ENCODE results near the gene TLNRD1. TPM values are rescaled to one million over a fixed set of nuclear protein-coding genes. Genes with fewer than 3 reads are reported as not detected.

Gene TLNRD1
- total RNA-seq, 2 donors from 2014 or later = 19.3 to 25.4 TPM

GRCh38 chr15:81003097-81003350 lies 2.3 kb downstream of the TLNRD1 start:
- TF ChIP-seq, protein P1, sequence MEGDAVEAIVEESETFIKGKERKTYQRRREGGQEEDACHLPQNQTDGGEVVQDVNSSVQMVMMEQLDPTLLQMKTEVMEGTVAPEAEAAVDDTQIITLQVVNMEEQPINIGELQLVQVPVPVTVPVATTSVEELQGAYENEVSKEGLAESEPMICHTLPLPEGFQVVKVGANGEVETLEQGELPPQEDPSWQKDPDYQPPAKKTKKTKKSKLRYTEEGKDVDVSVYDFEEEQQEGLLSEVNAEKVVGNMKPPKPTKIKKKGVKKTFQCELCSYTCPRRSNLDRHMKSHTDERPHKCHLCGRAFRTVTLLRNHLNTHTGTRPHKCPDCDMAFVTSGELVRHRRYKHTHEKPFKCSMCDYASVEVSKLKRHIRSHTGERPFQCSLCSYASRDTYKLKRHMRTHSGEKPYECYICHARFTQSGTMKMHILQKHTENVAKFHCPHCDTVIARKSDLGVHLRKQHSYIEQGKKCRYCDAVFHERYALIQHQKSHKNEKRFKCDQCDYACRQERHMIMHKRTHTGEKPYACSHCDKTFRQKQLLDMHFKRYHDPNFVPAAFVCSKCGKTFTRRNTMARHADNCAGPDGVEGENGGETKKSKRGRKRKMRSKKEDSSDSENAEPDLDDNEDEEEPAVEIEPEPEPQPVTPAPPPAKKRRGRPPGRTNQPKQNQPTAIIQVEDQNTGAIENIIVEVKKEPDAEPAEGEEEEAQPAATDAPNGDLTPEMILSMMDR (IDR thresholded peaks at IDR 0.05) = no peak
- TF ChIP-seq POLR2A (IDR thresholded peaks at IDR 0.05) (no peak), POLR2AphosphoS5 (IDR thresholded peaks at IDR 0.05) (no peak)
- H3K27me3 ChIP-seq (replicated peaks; ENCODE audit: insufficient read depth) = no peaks in the 10 kb centered on the region
- no peaks in the 10 kb centered on the region for H3K36me3 ChIP-seq
- H3K27ac ChIP-seq = no peak overlapping the region
- H3K4me1 ChIP-seq (replicated peaks) = peaks cover 9% of the 10 kb centered on the region
- no peaks in the 10 kb centered on the region for H3K9me3 ChIP-seq
- intact Hi-C loops (cut with DNase I) = no loop called here
- DNase-seq (ENCODE audit: low spot score) = no peak
- 94% methylated on average over 17 of the region's 19 CpGs for WGBS
- peak overlapping the region in 1 of 2 donors; percentile 96 for H3K4me3 ChIP-seq

DNA sequence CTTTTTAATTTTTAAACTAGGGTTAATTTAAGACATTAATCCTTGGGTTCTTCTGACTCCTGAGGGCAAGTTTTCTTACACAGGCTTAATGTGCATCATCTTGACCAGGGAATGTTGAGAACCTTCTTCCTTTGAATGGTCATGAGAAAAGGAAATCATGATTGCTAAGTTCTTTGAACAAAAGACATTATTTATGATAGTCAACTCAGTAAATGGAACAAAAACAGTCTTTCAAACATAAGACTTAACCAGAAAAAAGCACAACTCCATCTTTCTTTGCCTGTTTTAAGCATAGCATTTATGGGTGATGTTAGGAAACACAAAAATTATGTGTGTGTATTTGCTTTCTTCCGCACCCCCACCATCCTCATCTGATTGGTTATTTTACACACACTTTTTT lies 5.4 kb downstream of the TLNRD1 start:
- H3K4me3 ChIP-seq = no peak overlapping the region
- H3K27ac ChIP-seq = no peak overlapping the region
- DNase-seq (ENCODE audit: low spot score) = no peak
- WGBS = 100% methylated on average over 1 of the region's 1 CpG
- intact Hi-C loops (cut with DNase I) = no loop called here
- H3K36me3 ChIP-seq = no peaks in the 10 kb centered on the region
- no peaks in the 10 kb centered on the region for H3K27me3 ChIP-seq (replicated peaks; ENCODE audit: insufficient read depth)
- peaks cover 9% of the 10 kb centered on the region for H3K4me1 ChIP-seq (replicated peaks)
- no peaks in the 10 kb centered on the region for H3K9me3 ChIP-seq
- TF ChIP-seq, protein P1 (IDR thresholded peaks at IDR 0.05) = no peak
- TF ChIP-seq POLR2A (IDR thresholded peaks at IDR 0.05) (no peak), POLR2AphosphoS5 (IDR thresholded peaks at IDR 0.05) (no peak)

DNA sequence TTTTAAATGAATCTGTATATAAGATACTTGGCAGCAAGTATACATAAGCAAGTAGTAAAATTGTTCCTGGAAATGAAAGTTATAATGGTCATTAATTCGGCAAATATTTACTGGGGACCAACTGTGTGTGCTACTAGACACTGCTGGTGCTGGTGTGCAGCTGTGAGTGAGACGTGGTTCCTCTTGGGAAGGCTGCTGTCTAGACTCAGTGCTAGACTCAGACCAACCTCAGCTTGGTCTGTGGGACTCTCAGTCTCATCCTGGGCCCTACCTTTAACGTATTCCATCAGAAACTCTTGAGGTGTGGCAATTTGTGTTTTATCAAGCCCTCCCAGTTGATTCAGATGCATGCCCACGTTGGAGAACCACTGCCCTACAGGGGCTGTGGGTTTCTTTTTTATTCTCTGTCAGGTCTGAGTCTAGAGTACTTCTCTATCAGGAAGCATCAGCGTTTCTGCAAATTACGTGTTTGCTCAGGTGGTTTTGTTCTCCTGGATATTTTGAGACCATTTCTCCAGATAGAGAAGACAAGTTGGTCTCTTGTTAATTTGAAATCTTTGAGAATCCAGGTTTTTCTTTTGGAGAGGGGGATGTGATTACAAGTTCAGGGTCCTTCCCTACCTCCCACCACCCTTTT lies 6.8 kb downstream of the TLNRD1 start:
- WGBS = 57% methylated on average over 6 of the region's 6 CpGs
- no peaks in the 10 kb centered on the region for H3K27me3 ChIP-seq (replicated peaks; ENCODE audit: insufficient read depth)
- no peak overlapping the region for H3K27ac ChIP-seq
- no peak overlapping the region for H3K4me3 ChIP-seq
- H3K4me1 ChIP-seq (replicated peaks) = peaks cover 6% of the 10 kb centered on the region
- no peaks in the 10 kb centered on the region for H3K9me3 ChIP-seq
- intact Hi-C loops (cut with DNase I) = no loop called here
- TF ChIP-seq POLR2A (IDR thresholded peaks at IDR 0.05) = no peak
- TF ChIP-seq, protein P1 (IDR thresholded peaks at IDR 0.05) = no peak
- TF ChIP-seq POLR2AphosphoS5 (IDR thresholded peaks at IDR 0.05) = no peak
- DNase-seq (ENCODE audit: low spot score) = no peak
- no peaks in the 10 kb centered on the region for H3K36me3 ChIP-seq

DNA sequence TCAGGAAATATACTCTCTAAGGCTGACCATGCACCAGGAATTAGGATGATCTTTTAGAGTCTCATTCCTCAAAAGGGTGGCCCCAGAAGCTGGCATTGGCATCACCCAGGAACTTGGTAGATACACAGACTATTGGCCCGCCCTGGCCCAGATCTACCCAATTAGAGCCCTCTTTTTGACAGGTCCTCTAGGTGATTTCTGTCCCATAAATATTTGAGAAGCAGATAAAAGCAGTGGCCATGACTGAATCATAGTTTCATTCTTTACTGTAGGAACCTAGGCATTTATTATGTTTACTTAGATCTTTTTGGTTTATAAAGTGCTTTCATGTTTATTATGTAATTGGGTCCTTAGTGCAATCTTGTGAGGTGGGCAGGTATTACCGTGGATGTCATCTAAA lies 7.6 kb downstream of the TLNRD1 start:
- 42% methylated on average over 2 of the region's 2 CpGs for WGBS
- H3K4me3 ChIP-seq = no peak overlapping the region
- no peak for TF ChIP-seq POLR2AphosphoS5 (IDR thresholded peaks at IDR 0.05)
- TF ChIP-seq, protein P1 (IDR thresholded peaks at IDR 0.05) = no peak
- TF ChIP-seq POLR2A (IDR thresholded peaks at IDR 0.05) = no peak
- no peaks in the 10 kb centered on the region for H3K27me3 ChIP-seq (replicated peaks; ENCODE audit: insufficient read depth)
- no peaks in the 10 kb centered on the region for H3K36me3 ChIP-seq
- no peak for DNase-seq (ENCODE audit: low spot score)
- no peak overlapping the region for H3K27ac ChIP-seq
- no peaks in the 10 kb centered on the region for H3K9me3 ChIP-seq
- peaks cover 6% of the 10 kb centered on the region for H3K4me1 ChIP-seq (replicated peaks)
- intact Hi-C loops (cut with DNase I) = no loop called here

DNA sequence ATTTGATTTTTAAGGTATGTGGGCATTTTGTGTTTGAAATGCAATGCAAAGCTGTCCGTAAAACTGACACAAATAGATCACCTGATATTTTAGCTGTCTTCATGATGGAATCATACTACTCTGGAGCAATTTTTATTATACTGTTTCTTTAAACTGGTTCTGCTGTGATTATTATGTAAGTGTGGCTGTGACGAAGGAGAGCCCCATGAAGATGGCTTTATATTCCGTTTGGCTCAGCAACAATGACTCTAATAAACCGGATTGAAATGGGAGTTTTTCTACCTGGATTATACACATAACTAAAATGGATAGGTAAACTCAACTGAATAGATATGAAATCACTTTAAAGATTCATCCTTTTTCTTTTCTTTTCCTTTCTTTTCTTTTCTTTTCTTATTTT lies 9.4 kb downstream of the TLNRD1 start:
- peaks cover 6% of the 10 kb centered on the region for H3K4me1 ChIP-seq (replicated peaks)
- intact Hi-C loops (cut with DNase I) = no loop called here
- no peak overlapping the region for H3K4me3 ChIP-seq
- no peaks in the 10 kb centered on the region for H3K9me3 ChIP-seq
- no peaks in the 10 kb centered on the region for H3K27me3 ChIP-seq (replicated peaks; ENCODE audit: insufficient read depth)
- 79% methylated on average over 4 of the region's 4 CpGs for WGBS
- no peak for DNase-seq (ENCODE audit: low spot score)
- no peaks in the 10 kb centered on the region for H3K36me3 ChIP-seq
- TF ChIP-seq POLR2AphosphoS5 (IDR thresholded peaks at IDR 0.05) = no peak
- TF ChIP-seq, protein P1 (IDR thresholded peaks at IDR 0.05) = no peak
- no peak for TF ChIP-seq POLR2A (IDR thresholded peaks at IDR 0.05)
- no peak overlapping the region for H3K27ac ChIP-seq
